ENCODE data around the gene DALRD3.
"Not testable (repeated sequence)": the region's sequence is repeated elsewhere in the genome, so short reads cannot be mapped to it uniquely, and the experiment has no call there.

The DALRD3 gene

DNA sequence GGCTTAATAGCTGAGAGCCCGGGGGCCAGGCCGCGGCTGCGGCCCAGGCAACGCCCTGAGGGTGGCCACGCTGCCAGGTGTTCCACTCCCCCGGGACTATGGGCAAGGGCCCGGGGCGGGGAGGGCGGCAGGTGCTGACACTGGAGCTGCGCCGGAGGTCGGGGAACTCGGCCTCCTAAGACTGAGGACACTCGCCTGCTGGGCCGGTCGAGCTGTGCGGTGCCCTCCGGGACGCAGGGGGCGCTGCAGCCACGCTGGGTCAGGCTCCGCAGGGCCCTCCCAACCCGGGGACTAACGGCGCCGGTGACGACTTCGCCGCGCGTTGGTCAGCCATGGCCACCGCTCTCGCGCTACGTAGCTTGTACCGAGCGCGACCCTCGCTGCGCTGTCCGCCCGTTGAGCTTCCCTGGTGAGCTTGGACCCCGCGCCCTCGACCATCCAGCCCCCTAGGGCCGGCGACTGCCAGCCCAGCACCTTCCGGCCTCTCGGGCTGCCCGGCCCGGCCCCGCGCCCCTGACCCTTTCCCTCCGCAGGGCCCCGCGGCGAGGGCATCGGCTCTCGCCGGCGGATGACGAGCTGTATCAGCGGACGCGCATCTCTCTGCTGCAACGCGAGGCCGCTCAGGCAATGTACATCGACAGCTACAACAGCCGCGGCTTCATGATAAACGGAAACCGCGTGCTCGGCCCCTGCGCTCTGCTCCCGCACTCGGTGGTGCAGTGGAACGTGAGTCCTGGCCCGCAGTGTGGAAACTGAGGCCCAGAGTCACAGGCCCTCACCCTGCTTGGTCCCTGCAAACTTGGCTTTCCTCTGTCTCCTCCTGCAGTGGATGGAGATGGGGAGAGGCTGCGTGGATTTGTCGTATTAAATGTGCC is 3.7 kb upstream of the DALRD3 start, which contains the start of gene NDUFAF3:
NDUFAF3 (plus strand) TSS at position 309 of the 875 bp plus-strand sequence; CDS start at position 333, 24 bp downstream.
- DNase-seq (ENCODE audit: low read depth, low spot score) = no peak

- peak; percentile 85 for DNase-seq (ENCODE audit: low read depth, low spot score)
Measured at GRCh38 chr3:49021213-49021812, 2.9 kb upstream of the DALRD3 start.

DNA sequence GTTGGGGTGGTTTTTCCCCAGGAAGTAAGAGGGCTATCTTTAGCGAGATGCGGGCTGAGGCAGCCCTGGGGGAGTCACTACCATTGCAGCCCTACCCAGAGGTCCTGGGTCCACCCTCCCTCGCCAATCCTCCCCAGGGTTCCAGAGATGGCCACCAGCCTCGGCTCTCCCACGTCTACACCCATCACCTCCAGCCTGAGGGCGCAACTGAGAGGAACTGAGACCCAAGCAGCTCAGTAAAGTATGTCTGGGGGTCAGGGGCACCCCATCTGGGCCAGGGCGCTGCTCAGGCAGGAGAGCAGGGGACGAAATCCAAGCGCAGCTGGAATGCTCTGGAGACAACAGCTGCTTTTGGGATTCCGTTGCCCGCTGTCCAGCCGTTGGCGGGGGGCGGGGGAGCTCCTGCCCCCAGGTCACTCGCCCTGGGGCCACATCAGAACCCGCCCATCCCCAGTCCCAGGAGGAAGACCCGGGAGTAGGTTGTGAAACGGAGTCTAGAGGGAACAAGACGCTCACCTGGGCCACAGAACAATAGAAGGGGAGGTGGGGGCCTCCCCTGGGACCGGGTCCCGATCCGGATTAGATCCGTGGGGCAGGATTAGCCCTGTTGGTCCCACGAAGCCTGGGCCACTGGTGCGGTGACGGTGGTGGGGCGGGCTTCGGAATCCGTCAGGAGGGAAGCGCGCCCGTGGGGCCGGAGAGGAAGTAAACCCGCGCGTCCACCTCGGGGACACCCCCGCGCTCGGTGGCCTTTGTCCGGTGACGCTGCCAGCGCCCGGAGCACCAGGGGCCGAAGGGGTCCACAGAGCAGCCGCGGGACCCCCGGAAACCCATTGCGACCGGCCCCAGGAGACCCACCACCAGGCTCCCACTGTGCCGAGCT is 2.2 kb upstream of the DALRD3 start:
- no peak for DNase-seq (ENCODE audit: low read depth, low spot score)

DNA sequence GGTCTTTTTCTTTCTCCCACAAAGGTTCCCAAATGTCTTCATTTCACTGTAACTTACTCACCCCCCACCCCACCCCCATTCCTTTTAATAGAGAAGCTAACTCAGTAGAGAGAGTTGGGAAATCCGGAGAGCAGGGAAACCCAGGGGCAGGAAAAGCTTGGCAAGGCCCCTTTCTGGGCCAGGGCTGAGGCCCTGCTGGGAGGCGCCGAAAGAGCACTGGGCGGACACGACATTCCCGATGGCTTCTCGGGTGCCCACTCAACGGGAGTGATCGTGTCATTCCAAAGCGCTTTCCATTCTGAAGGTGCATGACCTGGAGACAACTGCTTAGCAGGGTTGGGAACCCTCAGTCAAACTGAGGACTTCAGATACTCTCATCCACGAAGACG is 1.6 kb upstream of the DALRD3 start:
- no peak for DNase-seq (ENCODE audit: low read depth, low spot score)

GRCh38 chr3:49018707-49019006 is 277 bp upstream of the DALRD3 start:
- no peak for DNase-seq (ENCODE audit: low read depth, low spot score)

DNA sequence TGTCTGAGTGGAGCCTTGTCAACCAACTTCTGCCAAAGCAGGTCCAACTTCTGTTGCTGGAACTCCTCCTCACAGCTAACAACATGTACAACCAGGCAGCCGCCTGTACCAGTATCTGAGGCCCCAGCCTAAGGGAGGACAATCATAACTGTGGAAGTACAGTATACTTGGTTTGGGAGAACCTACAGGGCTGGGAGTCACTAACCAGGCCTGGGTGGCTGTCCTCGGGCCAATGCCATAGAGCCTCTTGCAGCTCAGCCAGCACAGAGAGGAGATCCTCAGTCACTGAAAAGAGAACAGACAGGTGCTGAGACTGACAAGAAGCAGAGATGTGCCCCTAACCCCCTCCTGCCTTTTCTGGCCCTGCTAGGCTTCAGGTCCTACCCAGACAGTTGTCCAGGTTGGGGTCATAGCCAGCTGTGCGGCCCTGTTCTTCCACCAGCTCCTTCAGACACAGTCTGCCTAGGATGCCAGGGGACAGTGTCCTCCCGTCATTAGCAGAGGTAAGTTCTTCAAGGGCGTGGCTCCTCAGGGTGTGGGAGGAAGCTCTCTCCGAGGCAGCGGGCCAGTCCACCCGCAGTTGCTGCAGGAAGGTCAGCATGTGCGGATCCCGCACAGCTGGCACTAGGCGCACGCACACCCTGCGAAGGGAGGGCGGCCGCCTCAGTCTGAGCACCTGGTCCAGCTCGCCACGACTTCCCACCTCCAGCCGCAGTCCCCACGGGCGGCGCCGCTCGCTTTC is 980 bp downstream of the DALRD3 start:
- no peak for DNase-seq (ENCODE audit: low read depth, low spot score)

GRCh38 chr3:49016414-49017228 is 1.8 kb downstream of the DALRD3 start:
- no peak for DNase-seq (ENCODE audit: low read depth, low spot score)

- DNase-seq (ENCODE audit: low read depth, low spot score) = no peak
Measured at GRCh38 chr3:49015765-49016164, 2.6 kb downstream of the DALRD3 start.

DNA sequence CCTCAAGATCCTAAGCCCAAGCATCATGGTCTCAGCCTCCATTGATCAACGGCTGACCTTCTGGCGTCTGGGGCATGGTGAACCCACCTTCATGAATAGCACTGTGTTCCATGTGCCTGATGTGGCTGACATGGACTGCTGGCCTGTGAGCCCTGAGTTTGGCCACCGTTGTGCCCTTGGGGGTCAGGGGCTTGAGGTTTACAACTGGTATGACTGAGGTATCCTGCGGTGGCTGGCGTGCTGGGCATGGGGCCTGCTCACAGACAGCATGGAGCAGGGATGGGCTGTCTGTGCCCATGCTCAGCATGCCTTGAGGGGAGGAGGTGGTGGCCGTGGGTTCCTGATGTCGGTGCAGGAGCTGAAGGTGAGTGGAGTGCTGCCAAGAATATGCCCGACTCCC is 3.3 kb downstream of the DALRD3 start:
- no peak for DNase-seq (ENCODE audit: low read depth, low spot score)

DNA sequence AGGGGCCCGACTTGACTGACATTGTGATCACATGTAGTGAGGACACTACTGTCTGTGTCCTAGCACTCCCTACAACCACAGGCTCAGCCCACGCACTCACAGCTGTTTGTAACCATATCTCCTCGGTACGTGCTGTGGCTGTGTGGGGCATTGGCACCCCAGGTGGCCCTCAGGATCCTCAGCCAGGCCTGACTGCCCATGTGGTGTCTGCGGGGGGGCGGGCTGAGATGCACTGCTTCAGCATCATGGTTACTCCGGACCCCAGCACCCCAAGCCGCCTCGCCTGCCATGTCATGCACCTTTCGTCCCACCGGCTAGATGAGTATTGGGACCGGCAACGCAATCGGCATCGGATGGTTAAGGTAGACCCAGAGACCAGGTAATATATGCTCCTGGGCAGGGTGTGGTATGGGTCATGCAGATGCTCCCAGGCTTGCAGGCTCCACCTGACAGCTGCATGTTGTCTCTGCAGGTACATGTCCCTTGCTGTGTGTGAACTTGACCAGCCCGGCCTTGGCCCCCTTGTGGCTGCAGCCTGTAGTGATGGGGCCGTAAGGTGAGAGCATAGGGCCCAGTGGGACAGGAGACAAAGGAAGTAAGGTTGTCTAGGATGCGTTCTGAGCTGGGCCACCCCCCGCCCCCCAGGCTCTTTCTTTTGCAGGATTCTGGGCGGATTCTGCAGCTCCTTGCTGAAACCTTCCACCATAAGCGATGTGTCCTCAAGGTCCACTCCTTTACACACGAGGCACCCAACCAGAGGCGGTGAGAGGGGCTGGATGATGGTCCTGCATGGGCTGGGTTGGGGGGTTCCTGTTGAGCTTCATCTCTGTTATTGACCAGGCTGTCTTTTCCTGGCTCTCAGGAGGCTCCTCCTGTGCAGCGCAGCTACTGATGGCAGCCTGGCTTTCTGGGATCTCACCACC is 4.4 kb downstream of the DALRD3 start:
- DNase-seq (ENCODE audit: low read depth, low spot score) = no peak

GRCh38 chr3:49013113-49013737 is 5.2 kb downstream of the DALRD3 start:
- no peak for DNase-seq (ENCODE audit: low read depth, low spot score)

DNA sequence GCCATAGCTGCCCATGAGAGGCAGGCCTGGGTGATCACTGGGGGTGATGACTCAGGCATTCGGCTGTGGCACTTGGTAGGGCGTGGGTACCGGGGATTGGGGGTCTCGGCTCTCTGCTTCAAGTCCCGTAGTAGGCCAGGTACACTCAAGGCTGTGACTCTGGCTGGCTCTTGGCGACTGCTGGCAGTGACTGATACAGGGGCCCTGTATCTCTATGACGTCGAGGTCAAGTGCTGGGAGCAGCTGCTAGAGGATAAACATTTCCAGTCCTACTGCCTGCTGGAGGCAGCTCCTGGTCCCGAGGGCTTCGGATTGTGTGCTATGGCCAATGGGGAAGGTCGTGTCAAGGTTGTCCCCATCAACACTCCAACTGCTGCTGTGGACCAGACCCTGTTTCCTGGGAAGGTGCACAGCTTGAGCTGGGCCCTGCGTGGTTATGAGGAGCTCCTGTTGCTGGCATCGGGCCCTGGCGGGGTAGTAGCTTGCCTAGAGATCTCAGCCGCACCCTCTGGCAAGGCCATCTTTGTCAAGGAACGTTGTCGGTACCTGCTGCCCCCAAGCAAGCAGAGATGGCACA is 5.9 kb downstream of the DALRD3 start:
- no peak for DNase-seq (ENCODE audit: low read depth, low spot score)

DNA sequence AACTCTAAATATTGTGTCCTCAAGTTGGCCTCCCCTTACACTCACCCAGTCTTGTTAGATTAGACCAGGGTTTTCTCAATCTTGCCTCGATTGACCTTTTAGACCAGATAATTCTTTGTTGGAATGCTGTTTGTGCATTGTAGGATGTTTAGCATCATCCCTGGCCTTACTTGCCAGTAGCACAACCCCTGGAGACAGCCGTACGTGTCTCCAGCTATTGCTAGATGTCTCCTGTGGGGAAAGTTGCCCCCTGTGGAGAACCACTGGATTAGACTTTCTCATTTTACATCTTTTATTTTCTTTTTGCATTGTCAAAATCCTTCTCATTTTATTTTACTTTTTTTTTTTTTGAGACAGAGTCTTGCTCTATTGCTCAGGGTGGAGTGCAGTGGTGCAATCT is 9.0 kb downstream of the DALRD3 start:
- no peak for DNase-seq (ENCODE audit: low read depth, low spot score)

DNA sequence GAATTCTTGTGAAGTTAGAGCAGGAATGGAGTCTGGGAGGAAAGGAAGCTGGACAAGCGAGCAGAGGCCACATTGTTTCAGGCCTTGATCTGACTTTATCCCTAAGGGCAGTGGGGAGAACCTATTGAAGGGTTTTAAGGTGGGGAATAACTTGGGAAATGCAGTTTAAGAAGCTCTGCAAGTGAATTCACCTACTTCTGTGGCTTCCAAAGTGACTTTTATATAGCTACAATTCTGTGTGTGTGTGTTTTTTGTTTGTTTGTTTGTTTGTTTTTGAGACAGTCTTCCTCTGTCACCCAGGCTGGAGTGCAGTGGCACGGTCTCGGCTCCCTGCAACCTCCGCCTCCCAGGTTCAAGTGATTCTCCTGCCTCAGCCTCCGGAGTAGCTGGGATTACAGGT is 9.8 kb downstream of the DALRD3 start:
- DNase-seq (ENCODE audit: low read depth, low spot score) = not testable (repeated sequence)

- DNase-seq (ENCODE audit: low read depth, low spot score) = no peak
Measured at GRCh38 chr3:49007771-49008528, 10.4 kb downstream of the DALRD3 start.

GRCh38 chr3:49007068-49007770 is 11.2 kb downstream of the DALRD3 start, which contains the start of gene WDR6:
Gene WDR6, plus strand, starts transcription at chr3:49007391. Its CDS starts 41 bp downstream, at chr3:49007432.
- peak; percentile 93 for DNase-seq (ENCODE audit: low read depth, low spot score)

- no peak for DNase-seq (ENCODE audit: low read depth, low spot score)
Measured at GRCh38 chr3:49006408-49007067, 11.8 kb downstream of the DALRD3 start.
